ENCODE results near the gene UNK. TPM values are rescaled to one million over a fixed set of nuclear protein-coding genes. Genes with fewer than 3 reads are reported as not detected.

UNK gene
- total and polyA plus RNA-seq, 8 donors: 19.8 to 54.6 (median 49.0) TPM

DNA sequence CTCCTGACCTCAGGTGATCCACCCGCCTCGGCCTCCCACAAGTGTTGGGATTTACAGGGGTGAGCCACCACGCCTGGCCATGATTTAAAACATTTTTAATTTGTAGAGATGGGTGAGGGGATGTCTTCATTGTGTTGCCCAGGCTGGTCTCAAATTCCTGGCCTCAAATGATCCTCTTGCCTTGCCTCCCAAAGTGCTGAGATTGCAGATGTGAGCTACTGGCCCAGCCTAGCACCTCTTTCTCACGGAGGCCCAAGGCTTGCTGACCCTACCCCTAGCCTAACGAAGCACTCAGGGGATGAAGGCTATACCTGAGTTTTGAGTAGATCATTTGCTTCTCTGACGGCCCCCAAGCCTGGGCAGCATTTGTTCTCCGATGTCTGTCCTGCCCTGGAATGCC, 26.6 kb downstream of the UNK start:
- intact Hi-C loops (cut with DNase I): no loop called here
- DNase-seq: peak in 1 of 4 donors; percentile 31
- TF ChIP-seq, protein P1, sequence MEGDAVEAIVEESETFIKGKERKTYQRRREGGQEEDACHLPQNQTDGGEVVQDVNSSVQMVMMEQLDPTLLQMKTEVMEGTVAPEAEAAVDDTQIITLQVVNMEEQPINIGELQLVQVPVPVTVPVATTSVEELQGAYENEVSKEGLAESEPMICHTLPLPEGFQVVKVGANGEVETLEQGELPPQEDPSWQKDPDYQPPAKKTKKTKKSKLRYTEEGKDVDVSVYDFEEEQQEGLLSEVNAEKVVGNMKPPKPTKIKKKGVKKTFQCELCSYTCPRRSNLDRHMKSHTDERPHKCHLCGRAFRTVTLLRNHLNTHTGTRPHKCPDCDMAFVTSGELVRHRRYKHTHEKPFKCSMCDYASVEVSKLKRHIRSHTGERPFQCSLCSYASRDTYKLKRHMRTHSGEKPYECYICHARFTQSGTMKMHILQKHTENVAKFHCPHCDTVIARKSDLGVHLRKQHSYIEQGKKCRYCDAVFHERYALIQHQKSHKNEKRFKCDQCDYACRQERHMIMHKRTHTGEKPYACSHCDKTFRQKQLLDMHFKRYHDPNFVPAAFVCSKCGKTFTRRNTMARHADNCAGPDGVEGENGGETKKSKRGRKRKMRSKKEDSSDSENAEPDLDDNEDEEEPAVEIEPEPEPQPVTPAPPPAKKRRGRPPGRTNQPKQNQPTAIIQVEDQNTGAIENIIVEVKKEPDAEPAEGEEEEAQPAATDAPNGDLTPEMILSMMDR (IDR thresholded peaks at IDR 0.05): no peak
- H3K27me3 ChIP-seq: no peaks in the 10 kb centered on the region
- peaks cover 0 to 66% of the 10 kb centered on the region in 2 donors for H3K36me3 ChIP-seq
- H3K4me1 ChIP-seq: no peaks in the 10 kb centered on the region
- H3K27ac ChIP-seq: no peak overlapping the region
- no peaks in the 10 kb centered on the region for H3K9me3 ChIP-seq
- no peak for ATAC-seq
- H3K4me3 ChIP-seq: no peak overlapping the region

DNA sequence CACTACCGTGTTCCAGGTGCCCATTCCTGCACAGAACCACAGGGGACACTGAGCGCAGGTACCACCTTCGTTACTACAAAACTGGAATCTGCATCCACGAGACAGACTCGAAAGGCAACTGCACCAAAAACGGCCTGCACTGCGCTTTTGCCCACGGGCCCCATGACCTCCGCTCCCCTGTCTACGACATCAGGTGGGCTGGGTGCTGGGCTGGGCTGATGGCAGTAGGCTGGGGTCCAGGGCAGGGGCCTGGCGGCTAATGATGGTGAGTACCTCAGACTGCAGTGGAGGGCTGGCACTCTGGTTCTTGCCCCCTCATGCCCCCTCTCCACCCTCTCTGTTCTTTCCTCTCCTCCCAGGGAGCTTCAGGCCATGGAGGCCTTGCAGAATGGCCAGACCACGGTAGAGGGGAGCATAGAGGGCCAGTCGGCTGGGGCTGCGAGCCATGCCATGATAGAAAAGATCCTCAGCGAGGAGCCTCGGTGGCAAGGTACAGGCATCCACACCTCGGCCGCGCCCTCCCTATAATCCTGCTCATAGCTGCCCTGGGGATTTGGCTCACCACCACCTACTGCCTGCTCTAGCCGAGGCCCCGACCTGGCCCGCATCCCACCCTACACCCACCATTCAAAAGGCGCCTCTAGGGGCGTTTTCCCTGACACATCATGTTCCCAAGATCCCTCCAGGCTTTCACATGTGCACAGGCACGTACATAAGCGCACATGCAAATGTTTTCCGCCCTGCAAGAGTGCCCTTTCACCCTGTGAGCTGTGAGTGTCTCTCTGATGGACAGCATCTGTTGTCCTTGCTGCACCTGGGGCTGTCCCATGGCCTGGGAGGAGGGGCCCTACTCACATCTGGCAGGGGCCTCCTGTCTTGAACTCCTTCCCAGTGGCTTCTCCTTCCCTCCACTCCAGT, 27.7 kb downstream of the UNK start:
- no peak overlapping the region for H3K27ac ChIP-seq
- H3K4me3 ChIP-seq: no peak overlapping the region
- TF ChIP-seq, protein P1 (IDR thresholded peaks at IDR 0.05): no peak
- intact Hi-C loops (cut with DNase I): no loop called here
- no peaks in the 10 kb centered on the region for H3K4me1 ChIP-seq
- DNase-seq (peak in 1 of 4 donors; percentile 51), ATAC-seq (no peak)
- H3K36me3 ChIP-seq: peaks cover 0 to 78% of the 10 kb centered on the region in 2 donors
- no peaks in the 10 kb centered on the region for H3K27me3 ChIP-seq
- H3K9me3 ChIP-seq: no peaks in the 10 kb centered on the region

DNA sequence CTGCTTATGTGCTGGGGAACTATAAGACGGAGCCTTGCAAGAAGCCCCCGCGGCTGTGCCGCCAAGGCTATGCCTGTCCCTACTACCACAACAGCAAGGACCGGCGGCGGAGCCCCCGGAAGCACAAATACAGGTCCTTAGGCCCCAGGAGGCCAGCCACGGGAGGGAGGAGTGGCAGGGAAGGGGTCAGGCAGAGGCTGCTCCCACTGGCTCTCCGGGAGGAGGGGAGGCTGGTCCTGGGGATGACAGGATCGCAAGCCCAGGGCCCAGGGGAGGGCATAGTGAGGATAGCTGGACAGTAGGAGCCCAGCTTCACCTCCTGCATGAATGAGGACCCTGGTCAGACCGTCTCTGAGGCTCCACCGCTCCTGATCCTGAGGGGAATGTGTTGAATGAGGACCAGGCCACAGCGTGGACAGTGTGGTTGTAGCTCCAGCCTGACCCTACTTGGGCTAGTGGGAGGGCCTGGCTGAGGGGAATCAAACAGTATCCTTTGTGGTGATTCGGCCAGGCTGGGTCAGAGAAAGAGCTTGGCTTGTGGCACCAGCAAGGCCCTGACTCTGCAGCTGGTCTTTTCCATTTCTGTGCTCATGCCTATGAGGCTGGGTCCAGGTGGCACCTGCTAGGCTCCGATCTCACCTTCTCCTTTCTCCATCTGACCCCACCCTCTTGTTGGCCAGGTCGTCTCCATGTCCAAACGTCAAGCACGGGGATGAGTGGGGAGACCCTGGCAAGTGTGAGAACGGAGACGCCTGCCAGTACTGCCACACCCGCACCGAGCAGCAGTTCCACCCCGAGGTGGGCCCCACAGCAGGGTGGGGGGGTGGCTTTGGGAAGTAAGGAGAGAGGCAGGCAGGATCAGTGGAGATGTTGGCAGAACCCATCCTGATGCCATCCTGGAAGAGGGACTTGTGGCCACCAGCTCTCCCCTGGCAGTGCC, 28.7 kb downstream of the UNK start:
- intact Hi-C loops (cut with DNase I): no loop called here
- no peaks in the 10 kb centered on the region for H3K4me1 ChIP-seq
- no peak for ATAC-seq
- no peak overlapping the region for H3K4me3 ChIP-seq
- TF ChIP-seq, protein P1 (IDR thresholded peaks at IDR 0.05): no peak
- no peaks in the 10 kb centered on the region for H3K9me3 ChIP-seq
- no peaks in the 10 kb centered on the region for H3K27me3 ChIP-seq
- H3K36me3 ChIP-seq: peaks cover 0 to 88% of the 10 kb centered on the region in 2 donors
- DNase-seq: peak in 1 of 4 donors; percentile 71
- H3K27ac ChIP-seq: no peak overlapping the region

DNA sequence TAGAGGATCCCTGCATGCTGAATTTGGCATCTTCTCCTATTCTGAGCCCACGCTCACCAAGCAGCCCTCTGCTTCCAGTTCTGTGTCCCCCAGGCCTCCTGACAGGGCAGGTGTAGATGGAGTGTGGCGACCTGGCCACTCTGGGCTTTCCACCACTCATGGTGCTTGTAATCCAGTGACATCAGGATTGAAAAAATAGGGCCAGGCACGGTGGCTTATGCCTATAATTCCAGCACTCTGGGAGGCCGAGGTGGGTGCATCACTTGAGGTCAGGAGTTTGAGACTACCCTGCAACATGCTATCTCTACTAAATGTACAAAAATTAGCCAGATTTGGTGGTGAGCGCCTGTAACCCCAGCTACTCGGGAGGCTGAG, 29.4 kb downstream of the UNK start:
- DNase-seq (peak in 1 of 4 donors; percentile 13), ATAC-seq (no peak)
- intact Hi-C loops (cut with DNase I): no loop called here
- Histone ChIP-seq H3K27ac (no peak overlapping the region), H3K4me1 (no peaks in the 10 kb centered on the region), H3K27me3 (no peaks in the 10 kb centered on the region), H3K9me3 (no peaks in the 10 kb centered on the region), H3K4me3 (no peak overlapping the region), H3K36me3 (peaks cover 0 to 94% of the 10 kb centered on the region in 2 donors)
- TF ChIP-seq, protein P1 (IDR thresholded peaks at IDR 0.05): no peak

All from left lung (tissue), 10 donors.